HG02943 (cell line): Measurements from ENCODE around the gene ACP5.
A peak's percentile ranks its signal among the peaks of the same experiment; 100 is the strongest.

Experiments used
- ATAC-seq: cut with Tn5 transposase; IDR thresholded peaks from one replicate; pipeline ENCODE4 v1.9.1; 2021; ENCODE audit warnings: mild to moderate bottlenecking, low read depth, moderate library complexity; ENCODE audit not compliant: unreplicated experiment

Gene ACP5

GRCh38 chr19:11550265-11550664, 27.2 kb downstream of the ACP5 start:
- ATAC-seq, result no peak

GRCh38 chr19:11549386-11549953, 28.0 kb downstream of the ACP5 start:
- ATAC-seq, result no peak

DNA sequence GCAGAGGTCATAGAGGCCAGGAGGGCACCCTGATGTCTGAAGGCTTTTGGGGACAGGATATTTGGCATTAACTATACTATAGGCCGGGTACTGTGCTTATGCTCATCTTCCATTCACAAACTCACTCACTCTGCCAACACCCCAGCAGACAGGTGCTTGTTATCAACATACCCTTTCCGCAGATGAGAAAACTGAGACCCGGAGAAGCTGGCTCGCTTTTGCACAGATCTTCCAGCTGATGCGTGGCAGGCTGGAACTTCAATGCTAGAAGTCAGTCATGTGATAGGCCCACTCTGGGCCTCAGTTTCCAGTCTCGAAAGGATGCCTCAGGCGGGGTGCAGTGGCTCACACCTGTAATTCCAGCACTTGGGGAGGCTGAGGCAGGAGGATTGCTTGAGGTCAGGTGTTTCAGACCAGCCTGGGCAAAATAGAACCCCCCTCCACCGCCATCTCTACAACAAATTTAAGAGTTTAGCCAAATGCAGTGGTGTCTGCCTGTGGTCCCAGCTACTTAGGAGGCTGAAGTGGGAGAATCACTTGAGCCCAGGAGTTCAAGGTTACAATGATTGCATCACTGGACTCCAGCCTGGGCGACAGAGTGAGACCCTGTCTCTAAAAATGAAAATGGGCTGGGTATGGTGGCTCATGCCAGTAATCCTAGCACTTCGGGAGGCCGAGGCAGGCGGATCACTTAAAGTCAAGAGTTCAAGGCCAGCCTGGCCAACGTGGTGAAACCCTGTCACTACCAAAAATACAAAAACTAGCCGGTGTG, 29.3 kb downstream of the ACP5 start:
- no peak for ATAC-seq

GRCh38 chr19:11541238-11541637, 36.2 kb downstream of the ACP5 start:
- no peak for ATAC-seq

- ATAC-seq, result no peak
Measured at GRCh38 chr19:11540645-11541044, 36.8 kb downstream of the ACP5 start.

GRCh38 chr19:11539495-11540365, 37.7 kb downstream of the ACP5 start:
- ATAC-seq, result no peak

GRCh38 chr19:11538232-11539036, 39.0 kb downstream of the ACP5 start, which contains the start of gene CNN1:
Gene CNN1 (plus strand): TSS chr19:11538851. CDS start chr19:11538928, 77 bp downstream.
- ATAC-seq, result no peak

DNA sequence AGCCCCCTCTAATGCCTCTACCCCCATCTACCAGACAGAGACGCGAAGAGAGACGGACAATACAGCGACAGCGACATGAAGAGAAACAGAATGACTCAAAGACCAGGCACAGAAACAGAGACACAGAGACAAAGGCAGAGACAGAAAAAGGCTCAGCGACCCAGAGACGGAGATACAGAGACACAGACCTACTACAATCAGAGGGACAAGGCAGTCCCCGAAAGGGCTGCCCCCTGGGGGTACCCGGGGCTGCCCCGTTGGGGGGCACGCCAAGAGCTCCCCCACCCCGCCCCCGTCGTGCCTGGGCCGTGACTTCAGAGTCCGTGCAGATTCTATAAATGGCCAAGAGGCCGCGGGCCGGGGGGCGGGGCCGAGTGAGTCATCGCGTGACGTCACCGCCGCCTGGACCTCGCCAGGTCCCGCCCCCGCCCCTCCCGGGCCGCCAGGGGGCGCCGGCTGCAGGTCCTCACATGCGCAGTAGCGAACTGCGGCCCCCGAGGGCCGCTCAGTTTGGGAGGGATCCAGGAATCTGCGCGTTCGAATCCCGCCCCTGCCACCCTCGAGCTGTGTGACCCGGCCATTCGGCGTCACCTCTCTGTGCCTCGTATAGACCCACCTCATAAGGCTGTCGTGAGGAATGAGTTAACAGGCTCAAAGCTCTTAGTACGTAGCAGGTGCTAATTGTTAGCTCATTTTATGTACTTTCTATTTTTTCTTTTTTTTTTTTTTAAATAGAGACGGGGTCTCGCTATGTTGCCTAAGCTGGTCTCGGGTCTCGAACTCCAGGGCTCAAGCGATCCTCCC, 41.5 kb downstream of the ACP5 start:
- no peak for ATAC-seq

DNA sequence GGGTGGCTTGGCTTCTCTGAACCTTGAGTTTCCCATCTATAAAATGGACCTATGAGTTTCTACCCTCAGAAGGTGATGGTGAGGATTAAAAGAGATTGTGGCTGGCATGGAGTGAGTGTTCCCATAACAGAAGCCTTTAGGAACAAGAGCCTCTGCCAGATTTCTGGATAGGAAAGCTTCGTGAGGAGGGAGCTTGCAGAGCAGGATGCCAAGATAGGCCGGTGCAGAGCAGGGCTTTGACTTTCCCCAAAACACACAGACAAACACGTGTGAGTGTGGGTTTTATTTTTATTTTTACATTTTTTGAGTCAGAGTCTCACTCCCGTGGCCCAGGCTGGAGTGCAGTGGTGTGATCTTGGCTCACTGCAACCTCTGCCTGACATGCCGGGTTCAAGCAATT, 42.5 kb downstream of the ACP5 start:
- no peak for ATAC-seq

GRCh38 chr19:11534538-11534937, 42.9 kb downstream of the ACP5 start:
- ATAC-seq, result no peak

DNA sequence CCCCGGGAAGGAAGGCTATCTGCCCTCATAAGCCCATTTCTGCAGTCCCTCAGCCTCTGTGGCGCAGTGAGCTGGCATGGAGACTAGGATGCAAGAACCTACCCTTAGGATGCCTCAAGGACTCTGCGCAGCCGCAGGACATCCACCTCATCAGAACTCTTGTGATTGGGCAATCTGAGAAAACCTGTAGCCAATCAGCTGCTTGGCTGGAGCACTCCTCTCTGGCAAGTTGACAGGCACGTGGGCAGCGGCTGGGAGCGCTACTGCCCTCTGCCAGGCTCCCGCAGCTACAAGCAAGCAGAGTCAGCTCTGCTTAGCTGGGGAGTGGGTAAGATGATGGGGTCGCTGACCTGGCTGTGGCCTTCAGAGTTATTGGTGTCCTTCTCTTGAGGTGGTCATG, 47.0 kb downstream of the ACP5 start:
- ATAC-seq, result no peak

DNA sequence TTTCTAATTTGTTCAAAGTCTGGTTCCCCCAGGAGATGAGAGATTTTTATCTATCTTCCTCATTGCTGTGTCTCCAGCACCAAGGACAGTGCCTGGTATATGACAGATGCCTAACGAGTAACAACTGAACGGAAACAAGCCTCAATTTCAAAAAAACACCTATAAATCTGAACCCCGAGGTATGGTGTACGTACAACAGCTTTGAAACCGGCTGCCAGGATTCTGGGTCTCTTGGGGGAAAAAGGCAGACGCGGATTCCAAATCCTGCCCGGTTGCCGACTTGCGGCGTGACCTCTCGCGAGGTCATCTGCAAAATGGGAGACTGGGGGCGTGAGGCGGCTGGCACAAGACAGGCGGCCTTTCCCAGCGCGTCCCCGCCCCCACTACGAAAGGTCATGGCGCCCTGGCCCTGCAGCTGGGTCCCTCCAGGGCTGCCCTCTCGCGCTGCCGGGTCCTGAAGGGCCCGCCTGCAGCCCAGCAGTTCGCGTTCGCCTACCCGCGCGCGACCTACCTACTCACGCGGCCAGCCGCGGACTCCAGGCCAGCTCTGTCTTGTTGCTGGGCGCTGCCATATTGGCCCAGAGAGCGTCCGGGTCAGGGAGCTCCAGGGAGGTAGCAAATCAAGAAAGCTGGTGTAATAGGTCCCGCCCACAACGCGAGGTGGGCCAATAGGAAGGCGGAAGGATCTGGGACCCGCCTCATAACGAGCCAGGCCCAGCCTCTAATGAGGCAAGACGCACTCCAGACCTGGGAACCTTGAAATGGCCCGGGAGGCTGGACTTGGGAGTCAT, 48.7 kb downstream of the ACP5 start, which contains the start of gene ECSIT:
TSS of gene ECSIT (minus strand) at position 584 of the 791 bp plus-strand sequence. CDS start 9,964 bp downstream, outside the sequence.
- peak; percentile 96 for ATAC-seq
